Pancreas (tissue), 10 donors: ENCODE data around the gene KRT15. TPM values are rescaled to one million over a fixed set of nuclear protein-coding genes. Genes with fewer than 3 reads are reported as not detected.

Experiments used
- ATAC-seq, 4 donors: fragments of 200-7000 bp; cut with Tn5 transposase; one replicate each; pipeline versions ENCODE4 v1.8.0 to v1.9.1; 2020; ENCODE audit warnings: mild to moderate bottlenecking in 4 of 4, moderate library complexity in 4 of 4
- DNase-seq, 6 donors: peaks; one replicate each; pipeline ENCODE4 v3.0.0-alpha.2; 2020
- FAIRE-seq: peaks from 2 replicates; lab custom pipeline; 2012; peaks lifted over from hg19 to GRCh38; lab: Jason Lieb, UNC
- H3K27ac ChIP-seq, 4 donors: fragments of 200-600 bp; sonication (generic); 1 replicate in 3 of 4; 2 replicates in 1 of 4; pipeline versions ENCODE4 v1.5.0 to v1.8.0; 2020
- H3K27me3 ChIP-seq, 4 donors: fragments of 200-600 bp; one replicate each; pipeline ENCODE4 v1.8.0; 2021
- H3K36me3 ChIP-seq, 3 donors: fragments of 200-600 bp; sonication (generic) in 1 of 3; one replicate each; pipeline versions ENCODE4 v1.5.0 to v1.8.0; 2020 to 2021
- H3K4me1 ChIP-seq, 3 donors: fragments of 200-600 bp; one replicate each; pipeline ENCODE4 v1.8.0; 2021
- H3K4me3 ChIP-seq, 4 donors: fragments of 200-600 bp; sonication (generic) in 2 of 4; one replicate each; pipeline versions ENCODE4 v1.5.0 to v1.8.0; 2020 to 2021
- H3K9me3 ChIP-seq, 4 donors: fragments of 200-600 bp; one replicate each; pipeline ENCODE4 v1.8.0; 2021
- WGBS, 2 donors: extraction: QIAGEN DNeasy Blood & Tissue Kit; methylation state at CpG; one replicate each; pipeline ENCODE4 v1.1.7; 2013; 5-methylcytosine and 5-hydroxymethylcytosine counted together
- intact Hi-C, 3 donors: fragments of 100-400 bp; cut with DNase I; formaldehyde crosslinking; loops; one replicate each; pipeline versions ENCODE4 v1.11.1 to v1.14.2; 2022
- polyA plus RNA-seq, 2 donors: library from polyadenylated mRNA; stranded (reverse); fragments of 200-250 nt; gene quantifications; one replicate each; pipeline ENCODE4 v1.2.3, GENCODE V29; 2013
- total RNA-seq, 6 donors: library from RNA; stranded (reverse); fragmentation: NEBNext Ultra II Directional in 4 of 6; extraction: Animal tissue kit (Norgen Biotek cat#: 25700) in 4 of 6; gene quantifications; one replicate each; pipeline versions ENCODE4 v1.2.1 to v1.2.4, GENCODE V29; 2021 to 2023
- TF ChIP-seq, protein P1 (sequence below), 4 donors: fragments of 200-600 bp; sonication (generic) in 3 of 4; IDR thresholded peaks; one replicate each; pipeline versions ENCODE4 v1.5.0 to v1.8.0; 2021; ENCODE audit warnings: antibody characterized with exemption in 4 of 4
- donor health status: healthy with polysubstance abuse.
- donor health status: DM: no; HTN: no; CAD: no; lungs with moderate emphysema.
- donor health status: DM: no; HTN: no; CAD: no.
- donor health status: control.
- donor health status: control.
- donor health status: Bipolar disorder and iron deficiency.
- donor health status: DM: yes; HTN: yes; CAD: no.
- donor health status: DM: no; HTN: no; CAD: no.
- donor health status: DM: no; HTN: no; CAD: no.
- donor health status: DM: yes; HTN: yes; CAD: no.

KRT15 gene
- total and polyA plus RNA-seq, 8 donors: 0.20 to 1.4 (median 0.78) TPM

- Histone ChIP-seq H3K4me1 (peaks cover 0 to 4% (median 0%) of the 10 kb centered on the region in 3 donors), H3K36me3 (no peaks in the 10 kb centered on the region), H3K9me3 (no peaks in the 10 kb centered on the region), H3K27ac (no peak overlapping the region), H3K27me3 (no peaks in the 10 kb centered on the region), H3K4me3 (no peak overlapping the region)
- WGBS, 2 donors: 69 to 84% methylated on average over 8 of the region's 8 CpGs
- FAIRE-seq: no peak
- no peak for DNase-seq
- intact Hi-C loops: no loop called here
- TF ChIP-seq, protein P1, sequence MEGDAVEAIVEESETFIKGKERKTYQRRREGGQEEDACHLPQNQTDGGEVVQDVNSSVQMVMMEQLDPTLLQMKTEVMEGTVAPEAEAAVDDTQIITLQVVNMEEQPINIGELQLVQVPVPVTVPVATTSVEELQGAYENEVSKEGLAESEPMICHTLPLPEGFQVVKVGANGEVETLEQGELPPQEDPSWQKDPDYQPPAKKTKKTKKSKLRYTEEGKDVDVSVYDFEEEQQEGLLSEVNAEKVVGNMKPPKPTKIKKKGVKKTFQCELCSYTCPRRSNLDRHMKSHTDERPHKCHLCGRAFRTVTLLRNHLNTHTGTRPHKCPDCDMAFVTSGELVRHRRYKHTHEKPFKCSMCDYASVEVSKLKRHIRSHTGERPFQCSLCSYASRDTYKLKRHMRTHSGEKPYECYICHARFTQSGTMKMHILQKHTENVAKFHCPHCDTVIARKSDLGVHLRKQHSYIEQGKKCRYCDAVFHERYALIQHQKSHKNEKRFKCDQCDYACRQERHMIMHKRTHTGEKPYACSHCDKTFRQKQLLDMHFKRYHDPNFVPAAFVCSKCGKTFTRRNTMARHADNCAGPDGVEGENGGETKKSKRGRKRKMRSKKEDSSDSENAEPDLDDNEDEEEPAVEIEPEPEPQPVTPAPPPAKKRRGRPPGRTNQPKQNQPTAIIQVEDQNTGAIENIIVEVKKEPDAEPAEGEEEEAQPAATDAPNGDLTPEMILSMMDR (IDR thresholded peaks at IDR 0.05): no peak
- peak in 1 of 4 donors; percentile 53 for ATAC-seq
Observed at GRCh38 chr17:41553987-41554680, 35.4 kb upstream of the KRT15 start.

DNA sequence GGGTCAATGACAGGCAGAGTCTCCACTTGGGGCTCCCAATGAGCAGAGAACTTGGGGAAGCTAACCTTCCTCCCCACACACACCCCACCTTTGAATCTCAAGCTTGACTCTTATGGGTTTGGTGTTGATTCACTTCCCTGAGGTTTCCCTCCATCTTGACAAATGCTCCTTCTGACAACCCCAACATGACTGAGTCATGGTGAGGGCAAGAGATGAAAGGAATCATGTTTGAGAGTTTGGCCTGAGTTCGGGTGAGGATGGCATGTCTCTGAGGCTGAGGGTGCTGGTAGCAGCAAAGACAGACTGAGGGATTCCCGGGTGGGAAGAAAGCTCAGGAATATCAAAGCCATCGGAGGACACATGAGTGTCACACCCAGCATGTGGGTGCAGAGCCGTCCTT, 34.5 kb upstream of the KRT15 start:
- Histone ChIP-seq H3K4me3 (no peak overlapping the region), H3K36me3 (no peaks in the 10 kb centered on the region), H3K9me3 (no peaks in the 10 kb centered on the region), H3K27ac (no peak overlapping the region), H3K27me3 (no peaks in the 10 kb centered on the region), H3K4me1 (peaks cover 0 to 14% (median 7%) of the 10 kb centered on the region in 3 donors)
- WGBS, 2 donors: 64 to 81% methylated on average over 4 of the region's 4 CpGs
- TF ChIP-seq, protein P1 (IDR thresholded peaks at IDR 0.05): no peak
- DNase-seq: no peak
- no peak for FAIRE-seq
- intact Hi-C loops: no loop called here
- ATAC-seq: no peak

GRCh38 chr17:41552455-41552854, 33.8 kb upstream of the KRT15 start:
- Histone ChIP-seq H3K27ac (no peak overlapping the region), H3K36me3 (no peaks in the 10 kb centered on the region), H3K27me3 (no peaks in the 10 kb centered on the region), H3K4me3 (no peak overlapping the region), H3K4me1 (peaks cover 0 to 14% (median 7%) of the 10 kb centered on the region in 3 donors), H3K9me3 (no peaks in the 10 kb centered on the region)
- 67 to 84% methylated on average over 5 of the region's 5 CpGs for WGBS, 2 donors
- intact Hi-C loops: no loop called here
- FAIRE-seq: no peak
- TF ChIP-seq, protein P1 (IDR thresholded peaks at IDR 0.05): no peak
- ATAC-seq: no peak
- DNase-seq: no peak

- no peaks in the 10 kb centered on the region for H3K9me3 ChIP-seq
- 64 to 69% methylated on average over 5 of the region's 5 CpGs for WGBS, 2 donors
- DNase-seq (no peak), FAIRE-seq (no peak), ATAC-seq (no peak)
- no peaks in the 10 kb centered on the region for H3K36me3 ChIP-seq
- intact Hi-C loops: no loop called here
- no peaks in the 10 kb centered on the region for H3K27me3 ChIP-seq
- TF ChIP-seq, protein P1 (IDR thresholded peaks at IDR 0.05): no peak
- no peak overlapping the region for H3K27ac ChIP-seq
- H3K4me3 ChIP-seq: no peak overlapping the region
- H3K4me1 ChIP-seq: peaks cover 0 to 14% (median 7%) of the 10 kb centered on the region in 3 donors
Observed at GRCh38 chr17:41551365-41551764, 32.7 kb upstream of the KRT15 start.

DNA sequence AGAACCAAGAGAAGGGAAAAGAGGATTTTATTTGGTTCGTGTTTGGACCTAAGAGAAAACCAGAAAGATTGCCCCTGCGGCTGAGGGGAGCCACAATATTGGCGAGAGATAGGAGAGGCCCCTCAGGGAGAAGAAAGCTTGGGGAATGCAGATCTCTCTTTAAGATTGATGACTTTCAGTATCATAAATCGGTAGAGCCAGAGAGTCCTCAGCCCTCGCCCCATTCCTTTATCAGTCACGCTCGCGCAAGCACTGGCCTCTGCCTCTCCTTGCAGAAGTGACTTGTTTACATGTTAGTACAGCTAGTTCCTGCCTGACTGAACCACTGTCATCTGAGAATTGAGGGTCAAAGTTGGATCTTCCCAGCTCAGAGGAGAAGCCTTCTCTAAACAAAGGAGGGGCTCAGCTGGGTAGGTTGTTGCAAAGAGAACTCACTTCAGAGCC, 30.9 kb upstream of the KRT15 start:
- Histone ChIP-seq H3K36me3 (no peaks in the 10 kb centered on the region), H3K4me1 (peaks cover 0 to 14% (median 7%) of the 10 kb centered on the region in 3 donors), H3K27me3 (no peaks in the 10 kb centered on the region), H3K27ac (no peak overlapping the region), H3K4me3 (no peak overlapping the region), H3K9me3 (no peaks in the 10 kb centered on the region)
- ATAC-seq (no peak), FAIRE-seq (no peak), DNase-seq (no peak)
- intact Hi-C loops: loop anchor here in 1 of 3 donors (5.0 kb wide), 1 partner anchor 108 kb away; no protein-coding TSS in a partner anchor
- WGBS, 2 donors: 72 to 80% methylated on average over 8 of the region's 8 CpGs
- TF ChIP-seq, protein P1 (IDR thresholded peaks at IDR 0.05): no peak
